Measurements from ENCODE around the gene LIPC.
"Not testable (repeated sequence)": the region's sequence is repeated elsewhere in the genome, so short reads cannot be mapped to it uniquely, and the experiment has no call there.

The LIPC gene

GRCh38 chr15:58594898-58595297 lies 163.1 kb downstream of the LIPC start:
- DNase-seq, result no peak

DNA sequence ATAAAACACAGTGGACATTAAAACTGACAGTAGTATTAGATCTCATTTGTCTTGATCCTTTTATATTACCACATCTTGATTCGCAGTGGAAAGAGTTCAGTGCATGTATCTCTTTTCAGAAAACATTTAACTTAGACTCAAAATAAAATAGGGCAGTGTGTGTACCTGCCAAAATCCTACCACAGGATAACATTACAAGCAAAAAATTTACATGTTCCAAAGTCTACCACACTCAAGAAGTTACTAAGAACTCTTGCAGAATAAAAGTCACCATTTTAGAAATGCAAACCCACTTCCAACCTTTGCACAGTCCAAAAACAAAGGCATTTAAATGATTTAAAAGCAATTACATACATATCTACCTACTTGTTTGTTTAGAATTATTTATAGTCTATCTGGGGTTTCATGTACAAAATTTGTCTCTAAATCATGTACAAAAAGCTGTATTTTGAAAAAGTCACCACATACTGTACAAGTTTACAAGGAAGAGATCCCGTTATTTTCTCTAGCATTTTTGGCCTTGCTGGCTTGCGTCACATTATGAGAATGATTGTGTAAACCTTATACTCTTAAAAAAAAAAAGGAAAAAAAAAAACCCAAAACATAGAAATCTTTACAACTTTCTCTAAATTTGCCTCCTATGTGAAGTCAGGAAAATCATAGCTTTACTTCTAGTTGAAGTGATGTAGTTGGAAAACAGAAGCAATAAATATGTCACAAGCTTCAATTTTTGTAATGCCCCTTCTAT lies 163.9 kb downstream of the LIPC start:
- no peak for DNase-seq

- DNase-seq, result no peak
Measured at GRCh38 chr15:58597943-58598828, 166.4 kb downstream of the LIPC start.

- DNase-seq, result no peak
Measured at GRCh38 chr15:58598829-58599210, 167.0 kb downstream of the LIPC start.

GRCh38 chr15:58602823-58603222 lies 171.0 kb downstream of the LIPC start:
- DNase-seq, result no peak

DNA sequence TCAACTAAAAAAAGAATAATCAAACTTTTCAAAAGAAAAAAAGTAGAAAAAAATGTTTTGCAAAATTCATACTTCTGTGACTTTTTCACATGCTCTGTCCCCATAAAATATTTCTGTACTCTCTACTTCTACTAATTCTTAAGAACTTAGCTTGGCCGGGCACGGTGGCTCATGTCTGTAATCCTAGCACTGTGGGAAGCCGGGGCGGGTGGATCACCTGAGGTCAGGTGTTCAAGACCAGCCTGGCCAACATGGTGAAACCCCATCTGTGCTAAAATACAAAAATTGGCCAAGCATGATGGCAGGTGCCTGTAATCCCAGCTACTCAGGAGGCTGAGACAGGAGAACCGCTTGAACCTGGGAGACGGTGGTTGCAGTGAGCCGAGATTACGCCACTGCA lies 172.1 kb downstream of the LIPC start:
- DNase-seq, result not testable (repeated sequence)

- no peak for DNase-seq
Measured at GRCh38 chr15:58604455-58604923, 172.7 kb downstream of the LIPC start.

DNA sequence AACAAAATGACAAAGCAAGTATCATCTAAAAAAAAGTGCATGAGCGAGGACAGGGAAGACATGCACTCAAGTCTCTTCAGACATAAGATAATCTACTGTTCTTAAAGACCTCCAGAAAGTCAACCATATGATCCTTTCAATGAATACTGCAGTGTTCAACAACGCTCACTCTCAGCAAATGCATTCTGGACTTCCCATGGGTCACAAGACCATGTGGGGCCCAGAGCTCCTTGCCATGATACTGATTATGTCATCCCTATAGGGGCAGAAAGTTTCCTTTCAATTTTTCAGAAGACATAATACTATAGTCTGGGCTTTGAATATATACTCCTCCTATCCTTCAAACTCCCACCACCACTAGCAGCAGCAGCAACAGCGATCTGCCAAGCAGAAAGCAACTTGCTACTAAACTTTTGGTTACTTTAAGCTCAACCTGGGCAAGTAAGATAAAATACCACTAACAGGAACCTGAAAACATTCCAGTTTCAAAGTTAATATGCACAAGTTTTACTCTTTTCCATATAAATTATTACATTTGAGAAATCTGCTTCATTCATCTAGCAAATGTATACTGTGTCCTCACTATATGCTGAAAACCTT lies 174.2 kb downstream of the LIPC start:
- DNase-seq, result no peak

DNA sequence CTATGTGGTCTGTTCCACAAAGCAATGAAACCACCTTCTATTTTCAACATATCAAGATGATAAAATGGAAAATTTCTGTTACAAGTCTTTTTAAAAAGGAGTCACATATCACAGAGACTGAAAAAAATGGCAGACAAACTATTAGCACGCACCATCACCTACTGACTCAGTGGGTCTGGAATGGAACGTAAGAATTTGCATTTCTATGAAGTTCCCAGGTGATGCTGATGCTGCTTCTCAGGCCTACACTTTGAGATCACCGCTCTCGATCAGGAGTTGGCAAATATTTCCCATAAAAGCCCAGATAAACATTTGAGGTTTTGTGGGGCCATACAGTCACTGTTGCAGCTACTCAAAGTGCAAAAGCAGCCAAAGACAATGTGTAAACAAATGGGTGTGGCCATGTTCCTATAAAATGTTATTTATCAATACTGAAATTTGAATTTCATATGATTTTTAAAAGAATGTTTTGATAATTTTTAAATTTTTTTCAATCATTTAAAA lies 174.8 kb downstream of the LIPC start:
- DNase-seq, result no peak

- no peak for DNase-seq
Measured at GRCh38 chr15:58608129-58608590, 176.4 kb downstream of the LIPC start.

GRCh38 chr15:58608711-58609110 lies 176.9 kb downstream of the LIPC start:
- DNase-seq, result no peak

DNA sequence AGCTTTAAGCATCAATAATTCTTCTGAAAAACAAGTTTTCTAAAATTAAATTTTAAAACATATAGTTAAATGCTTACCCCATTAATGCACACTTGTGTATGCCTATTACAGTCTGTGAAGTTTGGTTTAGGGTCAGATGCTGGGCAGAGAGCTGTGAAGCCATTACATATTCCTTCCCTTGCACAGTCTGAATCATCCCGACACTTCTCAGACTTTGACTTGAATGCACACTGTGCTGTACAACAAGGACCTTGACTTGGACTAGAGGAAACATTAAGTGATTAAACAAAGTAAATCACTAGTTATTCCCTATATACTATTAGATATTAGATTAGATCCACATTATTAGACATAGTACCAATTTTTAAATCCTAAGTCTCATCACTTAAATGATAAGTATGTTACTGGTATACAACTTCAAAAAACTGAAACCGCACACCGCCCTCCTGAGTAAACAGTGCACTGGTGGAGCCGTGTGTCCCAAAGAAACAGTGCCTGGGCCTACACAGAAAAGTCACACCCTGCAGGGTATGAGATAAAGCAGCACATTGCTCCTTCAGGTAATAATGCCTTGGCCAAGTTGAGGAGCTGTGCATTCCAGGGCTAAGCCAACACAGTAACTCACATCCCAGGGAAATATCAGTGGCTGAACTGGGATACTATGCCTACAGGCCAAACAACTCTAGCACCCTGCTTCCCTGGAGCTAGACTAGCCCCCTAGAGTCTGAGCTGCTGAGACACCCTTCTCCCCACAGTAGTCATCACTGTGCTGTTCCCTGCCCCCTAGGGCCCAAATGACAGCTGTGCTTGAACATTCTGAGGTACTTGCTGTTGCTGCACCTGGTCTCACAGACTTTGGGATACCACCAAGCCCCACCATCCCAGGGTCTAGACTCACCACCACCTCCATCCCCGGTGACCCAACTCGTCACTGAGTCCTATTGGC lies 180.2 kb downstream of the LIPC start:
- DNase-seq, result no peak

GRCh38 chr15:58616171-58616570 lies 184.4 kb downstream of the LIPC start:
- no peak for DNase-seq
